ENCODE measurements around the gene ENTPD3.

- TF ChIP-seq CTCF (conservative IDR thresholded peaks at IDR 0.05 in 1 of 2, IDR thresholded peaks at IDR 0.05 in 1 of 2; ENCODE audit: extremely low read depth in 1 of 2, insufficient read depth in 1 of 2, low read depth in 1 of 2, low read length in 2 of 2): no peak
- no peak for TF ChIP-seq EZH2 (IDR thresholded peaks at IDR 0.05; ENCODE audit: borderline replicate concordance, low read length)
Observed at GRCh38 chr3:40377822-40378221, 9.2 kb upstream of the ENTPD3 start.
